Ascending aorta (tissue), 2 donors: ENCODE measurements around the gene SLC44A1. TPM values are rescaled to one million over a fixed set of nuclear protein-coding genes. Genes with fewer than 3 reads are reported as not detected.
A peak's percentile ranks its signal among the peaks of the same experiment; 100 is the strongest.

Experiments used
- DNase-seq, 2 donors: peaks; one replicate each; pipeline ENCODE4 v3.0.0-alpha.2; 2019; ENCODE audit warnings: low spot score in 2 of 2
- H3K27ac ChIP-seq, 2 donors: fragments of 200-600 bp; sonication (generic); one replicate each; pipeline ENCODE4 v1.5.1; 2016 to 2017; ENCODE audit warnings: mild to moderate bottlenecking in 1 of 2
- H3K27me3 ChIP-seq: fragments of 200-600 bp; sonication (generic); one replicate; pipeline ENCODE4 v1.5.1; 2017
- H3K36me3 ChIP-seq, 2 donors: fragments of 200-600 bp; sonication (generic); one replicate each; pipeline ENCODE4 v1.5.1; 2016
- H3K4me1 ChIP-seq, 2 donors: fragments of 200-600 bp; sonication (generic); one replicate each; pipeline ENCODE4 v1.5.1; 2016 to 2017; ENCODE audit warnings: mild to moderate bottlenecking in 1 of 2
- H3K4me3 ChIP-seq, 2 donors: fragments of 200-600 bp; sonication (generic); one replicate each; pipeline ENCODE4 v1.5.1; 2016 to 2017; ENCODE audit warnings: mild to moderate bottlenecking in 1 of 2
- H3K9me3 ChIP-seq, 2 donors: fragments of 200-600 bp; sonication (generic); one replicate each; pipeline ENCODE4 v1.5.1; 2016
- CTCF ChIP-seq, 3 experiments: fragments of 200-600 bp in 2 of 3; fragments of 450-650 bp in 1 of 3; sonication (generic) in 2 of 3; IDR thresholded peaks; one replicate each; pipeline ENCODE4 v1.5.1; 2016 to 2019; ENCODE audit warnings: antibody characterized with exemption in 3 of 3, mild to moderate bottlenecking in 1 of 3, moderate library complexity in 1 of 3
- intact Hi-C: fragments of 100-400 bp; cut with DNase I; formaldehyde crosslinking; loops from one replicate; pipeline ENCODE4 v1.15.1; 2023
- total RNA-seq: library from RNA; depleted of rRNA; stranded (reverse); fragments of >200 nt; gene quantifications from one replicate; pipeline ENCODE4 v1.1.0, GENCODE V29; 2016

SLC44A1 gene
- total RNA-seq, 1 donor from 2014 or later: 26.5 TPM

DNA sequence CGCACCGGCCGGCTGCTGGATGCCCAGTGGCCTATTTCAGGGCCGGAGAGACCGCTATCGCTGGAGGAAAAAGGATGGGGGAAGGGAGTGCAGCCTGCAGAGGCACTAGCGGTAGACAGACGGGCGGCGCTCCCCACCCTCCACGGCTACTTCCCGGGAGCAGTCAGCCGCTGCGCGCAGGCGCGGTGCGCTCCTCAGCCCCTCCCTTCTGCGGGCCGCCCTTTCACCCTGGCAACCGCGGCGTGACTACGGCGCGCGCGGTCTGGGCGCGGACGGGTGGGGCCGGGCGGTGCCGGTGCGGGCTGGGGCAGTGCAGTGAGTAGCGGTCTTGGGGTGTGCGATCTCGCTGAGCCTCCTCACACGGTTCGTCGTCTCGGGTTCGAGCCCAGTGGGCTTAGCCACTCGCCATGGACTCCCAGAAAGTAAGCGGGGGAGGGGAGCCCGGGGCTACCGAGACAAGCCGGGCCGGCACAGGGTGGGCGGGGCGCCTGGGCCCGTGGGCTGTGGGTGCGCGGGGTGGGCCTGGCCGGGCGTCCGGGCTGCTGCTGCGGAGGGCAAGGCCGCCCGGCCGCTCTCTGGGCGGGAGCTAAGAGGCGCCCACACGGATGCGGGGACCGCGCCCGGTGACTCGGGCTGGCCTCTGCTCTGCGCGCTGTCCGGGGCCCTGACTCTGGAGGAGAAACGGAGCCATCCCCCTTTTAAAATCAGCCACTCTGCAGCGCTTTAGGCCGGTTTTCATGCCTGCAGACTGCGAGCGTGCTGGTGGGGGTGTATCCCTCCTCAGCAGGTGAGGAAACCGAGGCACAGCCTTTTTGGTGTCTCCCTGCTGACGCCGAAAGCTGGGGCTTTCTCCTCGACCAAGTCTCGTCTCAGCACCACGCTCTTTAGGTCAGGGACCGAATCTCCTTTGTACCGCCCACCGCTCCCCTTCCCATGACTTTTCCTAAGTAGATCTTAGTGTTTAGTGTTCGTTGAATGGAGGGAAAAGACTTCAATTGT is 203.7 kb downstream of the SLC44A1 start, which contains the start of gene FSD1L:
FSD1L (plus strand) TSS at position 221 of the 999 bp plus-strand sequence; CDS start at position 408, 187 bp downstream.
- Histone ChIP-seq H3K36me3 (no peaks in the 10 kb centered on the region), H3K4me1 (no peaks in the 10 kb centered on the region), H3K9me3 (no peaks in the 10 kb centered on the region), H3K27ac (peak within 1 kb of the TSS; percentile 59 to 66), H3K27me3 (no peaks in the 10 kb centered on the region), H3K4me3 (peak within 1 kb of the TSS; percentile 77 to 88)
- peak in 2 of 3 experiments; percentile 19 to 27 for TF ChIP-seq CTCF (IDR thresholded peaks at IDR 0.05)
- DNase-seq: peak; percentile 67 to 94
- intact Hi-C loops: loop anchor here (5.0 kb wide), 3 partner anchors 109 to 244 kb away; partner anchors contain the start of genes FKTN and TMEM38B

- Histone ChIP-seq H3K4me1 (no peaks in the 10 kb centered on the region), H3K27ac (no peak overlapping the region), H3K4me3 (peak overlapping the region; percentile 77 to 88), H3K27me3 (no peaks in the 10 kb centered on the region), H3K9me3 (no peaks in the 10 kb centered on the region), H3K36me3 (no peaks in the 10 kb centered on the region)
- DNase-seq: no peak
- intact Hi-C loops: loop anchor here (5.0 kb wide), 3 partner anchors 108 to 243 kb away; partner anchors contain the start of genes FKTN and TMEM38B
- TF ChIP-seq CTCF (IDR thresholded peaks at IDR 0.05): no peak
Observed at GRCh38 chr9:105449081-105449480, 204.6 kb downstream of the SLC44A1 start.

- DNase-seq: no peak
- H3K9me3 ChIP-seq: no peaks in the 10 kb centered on the region
- no peak for TF ChIP-seq CTCF (IDR thresholded peaks at IDR 0.05)
- H3K27me3 ChIP-seq: no peaks in the 10 kb centered on the region
- no peak overlapping the region for H3K27ac ChIP-seq
- no peak overlapping the region for H3K4me3 ChIP-seq
- intact Hi-C loops: no loop called here
- no peaks in the 10 kb centered on the region for H3K36me3 ChIP-seq
- H3K4me1 ChIP-seq: no peaks in the 10 kb centered on the region
Observed at GRCh38 chr9:105452185-105452584, 207.7 kb downstream of the SLC44A1 start.

DNA sequence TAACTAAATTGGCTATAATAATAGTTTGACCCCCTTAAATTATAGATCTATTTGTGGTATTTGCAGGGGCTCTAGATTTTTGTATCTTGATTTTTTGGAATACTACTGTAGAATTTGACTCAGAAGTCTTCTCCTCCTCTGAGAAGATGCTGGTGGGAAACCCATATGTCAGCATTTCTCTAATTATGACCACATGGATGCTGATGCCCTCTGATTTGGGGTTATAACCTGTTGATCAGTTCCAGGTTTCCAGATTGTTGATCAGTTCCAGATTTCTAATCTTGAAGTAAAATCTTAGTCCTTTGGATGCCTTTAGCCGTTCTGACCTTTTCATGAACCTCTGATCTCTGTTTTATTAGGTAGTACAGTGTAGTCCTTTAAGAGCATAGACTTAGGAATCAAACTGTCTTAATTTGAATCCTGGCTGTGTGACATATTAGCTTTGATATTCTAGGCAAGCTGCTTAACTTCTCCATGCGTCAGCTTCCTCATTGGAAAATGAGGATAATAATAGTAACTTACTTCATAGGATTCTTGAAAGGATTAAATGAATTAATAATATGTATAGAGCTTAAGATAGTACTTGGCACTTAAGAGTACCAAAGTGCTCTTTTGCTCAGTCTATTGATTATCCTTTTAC is 211.5 kb downstream of the SLC44A1 start:
- Histone ChIP-seq H3K27me3 (no peaks in the 10 kb centered on the region), H3K4me3 (no peak overlapping the region), H3K4me1 (no peaks in the 10 kb centered on the region), H3K36me3 (no peaks in the 10 kb centered on the region), H3K9me3 (no peaks in the 10 kb centered on the region), H3K27ac (no peak overlapping the region)
- DNase-seq: no peak
- TF ChIP-seq CTCF (IDR thresholded peaks at IDR 0.05): no peak
- intact Hi-C loops: no loop called here

GRCh38 chr9:105457560-105458294 is 213.3 kb downstream of the SLC44A1 start:
- H3K27me3 ChIP-seq: no peaks in the 10 kb centered on the region
- H3K36me3 ChIP-seq: no peaks in the 10 kb centered on the region
- H3K9me3 ChIP-seq: no peaks in the 10 kb centered on the region
- intact Hi-C loops: no loop called here
- H3K4me1 ChIP-seq: no peaks in the 10 kb centered on the region
- H3K4me3 ChIP-seq: peak overlapping the region in 1 of 2 donors; percentile 45
- peak overlapping the region in 1 of 2 donors; percentile 34 for H3K27ac ChIP-seq
- no peak for TF ChIP-seq CTCF (IDR thresholded peaks at IDR 0.05)
- no peak for DNase-seq
